IMR-90 (cell line): ENCODE data around the gene RPUSD4. TPM values are rescaled to one million over a fixed set of nuclear protein-coding genes. Genes with fewer than 3 reads are reported as not detected.

ENCODE experiments used
- ATAC-seq: fragments of 200-7000 bp; cut with Tn5 transposase; 2 replicates; pipeline ENCODE4 v1.9.1; 2020; ENCODE audit warnings: low read depth, mild to moderate bottlenecking, moderate library complexity
- BruUV-seq: library from RNA; stranded (reverse); fragments of 400-500 nt; replicated peaks from 2 replicates; lab custom pipeline; 2021; lab: Mats Ljungman, UMichigan
- CTCF ChIA-PET: fragments of 300-600 bp; formaldehyde crosslinking; extraction: SDS; loops from one replicate; lab custom pipeline; 2021; ENCODE audit warnings: antibody characterized with exemption; lab: Yijun Ruan, JAX
- POLR2A ChIA-PET: fragments of 300-600 bp; sonication (Branson Sonifier 250); formaldehyde crosslinking; loops from one replicate; lab custom pipeline; 2022; ENCODE audit warnings: antibody characterized with exemption; ENCODE audit not compliant: unreplicated experiment; lab: Charles Lee
- DNase-seq: peaks from one replicate; pipeline ENCODE4 v3.0.0; 2013
- H2AFZ ChIP-seq: replicated peaks from 2 replicates; pipeline ENCODE3; 2013; ENCODE audit warnings: low read length, mild to moderate bottlenecking; ENCODE audit not compliant: poor library complexity
- H2AK5ac ChIP-seq: 2 replicates; pipeline ENCODE4 v1.6.1; 2013; ENCODE audit warnings: low read depth, low read length, inconsistent platforms
- H2AK9ac ChIP-seq: replicated peaks from 2 replicates; pipeline ENCODE3; 2013; ENCODE audit warnings: mild to moderate bottlenecking, low read depth, low read length, moderate library complexity; ENCODE audit not compliant: poor library complexity
- H2BK120ac ChIP-seq: 2 replicates; pipeline ENCODE4 v1.6.1; 2013; ENCODE audit warnings: low read depth, low read length, inconsistent platforms
- H2BK15ac ChIP-seq: 3 replicates; pipeline ENCODE4 v1.6.1; 2013; ENCODE audit warnings: low read depth, low read length, inconsistent platforms
- H2BK20ac ChIP-seq: 2 replicates; pipeline ENCODE4 v1.6.1; 2013; ENCODE audit warnings: low read depth, mild to moderate bottlenecking, inconsistent platforms, low read length, moderate library complexity
- H2BK5ac ChIP-seq: 2 replicates; pipeline ENCODE4 v1.6.1; 2013; ENCODE audit warnings: mild to moderate bottlenecking, low read depth, low read length, inconsistent platforms; ENCODE audit not compliant: poor library complexity, severe bottlenecking
- H3K14ac ChIP-seq: replicated peaks from 2 replicates; pipeline ENCODE4 v1.6.1; 2013; ENCODE audit warnings: low read depth, low read length, inconsistent platforms
- H3K18ac ChIP-seq: 2 replicates; pipeline ENCODE4 v1.6.1; 2013; ENCODE audit warnings: low read depth, low read length, control low read depth
- H3K23ac ChIP-seq: 2 replicates; pipeline ENCODE4 v1.6.1; 2013; ENCODE audit warnings: low read depth, low read length, inconsistent platforms
- H3K27ac ChIP-seq: 2 replicates; pipeline ENCODE4 v1.5.1; 2013; ENCODE audit warnings: mild to moderate bottlenecking, control low read depth, low read length; ENCODE audit not compliant: insufficient read depth
- H3K27me3 ChIP-seq: 2 replicates; pipeline ENCODE4 v1.6.1; 2013; ENCODE audit warnings: low read length; ENCODE audit not compliant: control insufficient read depth, insufficient read depth
- H3K36me3 ChIP-seq: 2 replicates; pipeline ENCODE4 v1.6.1; 2013; ENCODE audit warnings: low read length, mixed read lengths; ENCODE audit not compliant: control insufficient read depth, insufficient read depth
- H3K4ac ChIP-seq: 2 replicates; pipeline ENCODE4 v1.6.1; 2013; ENCODE audit warnings: low read depth, low read length, inconsistent platforms
- H3K4me1 ChIP-seq: 2 replicates; pipeline ENCODE4 v1.6.1; 2013; ENCODE audit warnings: low read length, mixed read lengths; ENCODE audit not compliant: control insufficient read depth, insufficient read depth
- H3K4me2 ChIP-seq: 2 replicates; pipeline ENCODE4 v1.6.1; 2013; ENCODE audit warnings: low read depth, mild to moderate bottlenecking, control low read depth, low read length, moderate library complexity
- H3K4me3 ChIP-seq: 2 replicates; pipeline ENCODE4 v1.5.1; 2013; ENCODE audit warnings: low read depth, mild to moderate bottlenecking, control low read depth, low read length, moderate library complexity; ENCODE audit not compliant: insufficient read depth
- H3K56ac ChIP-seq: 2 replicates; pipeline ENCODE4 v1.6.1; 2013; ENCODE audit warnings: low read length, inconsistent platforms; ENCODE audit not compliant: insufficient read depth; ENCODE audit errors: extremely low read depth
- H3K79me1 ChIP-seq, 2 experiments: 2 replicates each; pipeline ENCODE4 v1.6.1; 2013; ENCODE audit warnings: low read length in 2 of 2, inconsistent platforms in 1 of 2, low read depth in 1 of 2
- H3K9ac ChIP-seq: 2 replicates; pipeline ENCODE4 v1.6.1; 2013; ENCODE audit warnings: low read depth, low read length, control low read depth
- H3K9me1 ChIP-seq: 2 replicates; pipeline ENCODE4 v1.6.1; 2013; ENCODE audit warnings: low read length, inconsistent platforms; ENCODE audit not compliant: insufficient read depth
- H3K9me3 ChIP-seq: 2 replicates; pipeline ENCODE4 v1.6.1; 2013; ENCODE audit warnings: low read length; ENCODE audit not compliant: control insufficient read depth, insufficient read depth
- H4K20me1 ChIP-seq: 2 replicates; pipeline ENCODE4 v1.6.1; 2013; ENCODE audit warnings: low read length, inconsistent platforms; ENCODE audit not compliant: insufficient read depth
- H4K5ac ChIP-seq: 2 replicates; pipeline ENCODE4 v1.6.1; 2013; ENCODE audit warnings: mild to moderate bottlenecking, low read depth, low read length, control low read depth
- H4K8ac ChIP-seq, 2 experiments: 2 replicates each; pipeline ENCODE4 v1.6.1; 2013; ENCODE audit warnings: low read depth in 2 of 2, low read length in 2 of 2, control low read depth in 1 of 2, inconsistent platforms in 1 of 2
- H4K91ac ChIP-seq: 2 replicates; pipeline ENCODE4 v1.6.1; 2013; ENCODE audit warnings: low read depth, low read length, inconsistent platforms; ENCODE audit not compliant: insufficient read depth
- BHLHE40 ChIP-seq: fragments of 150-350 bp; IDR thresholded peaks from 2 replicates; pipeline ENCODE4 v1.6.1; 2016; ENCODE audit warnings: mild to moderate bottlenecking, low read depth, low read length
- CEBPB ChIP-seq: IDR thresholded peaks from 2 replicates; pipeline ENCODE4 v1.6.1; 2012; ENCODE audit warnings: low read depth, low read length, improper control_type of control experiment
- CHD1 ChIP-seq: IDR thresholded peaks from 2 replicates; pipeline ENCODE4 v1.6.1; 2012; ENCODE audit warnings: low read depth, low read length, improper control_type of control experiment
- FOS ChIP-seq: fragments of 150-350 bp; IDR thresholded peaks from 2 replicates; pipeline ENCODE4 v1.6.1; 2016; ENCODE audit warnings: low read depth, low read length
- MAFK ChIP-seq: IDR thresholded peaks from 2 replicates; pipeline ENCODE4 v1.6.1; 2012; ENCODE audit warnings: low read depth, low read length, improper control_type of control experiment
- MAZ ChIP-seq: IDR thresholded peaks from 2 replicates; pipeline ENCODE4 v1.6.1; 2012; ENCODE audit warnings: low read depth, mild to moderate bottlenecking, low read length, improper control_type of control experiment, moderate library complexity, borderline replicate concordance
- MXI1 ChIP-seq: IDR thresholded peaks from 2 replicates; pipeline ENCODE4 v1.6.1; 2012; ENCODE audit warnings: low read depth, mild to moderate bottlenecking, low read length, moderate library complexity, borderline replicate concordance
- POLR2A ChIP-seq: IDR thresholded peaks from 2 replicates; pipeline ENCODE4 v1.6.1; 2012; ENCODE audit warnings: mild to moderate bottlenecking, low read depth, low read length
- RCOR1 ChIP-seq: IDR thresholded peaks from 2 replicates; pipeline ENCODE4 v1.6.1; 2012; ENCODE audit warnings: mild to moderate bottlenecking, low read length, improper control_type of control experiment; ENCODE audit not compliant: insufficient replicate concordance
- RFX5 ChIP-seq: IDR thresholded peaks from 2 replicates; pipeline ENCODE4 v1.8.0; 2012; ENCODE audit warnings: low read depth, mild to moderate bottlenecking, low read length, moderate library complexity
- WGBS, 2 experiments: methylation state at CpG; one replicate each; pipeline versions ENCODE4 v1.1.5 to v1.1.7; 2013; ENCODE audit warnings: missing lambda C conversion rate in 2 of 2; ENCODE audit not compliant: insufficient read length in 1 of 2; ENCODE audit errors: extremely low coverage in 2 of 2; 5-methylcytosine and 5-hydroxymethylcytosine counted together
- dilution Hi-C: fragments of 300-500 bp; cut with HindIII; formaldehyde crosslinking; loops from one replicate; pipeline ENCODE4 v1.14.3; 2018; ENCODE audit warnings: low sequenced_read_pairs; ENCODE audit not compliant: unreplicated experiment
- in situ Hi-C: fragments of 300-500 bp; cut with MboI; formaldehyde crosslinking; loops from 3 replicates; pipeline ENCODE4 v1.14.3; 2019; ENCODE audit warnings: low sequenced_read_pairs, inconsistent platforms, mixed read lengths
- intact Hi-C: fragments of 100-400 bp; cut with micrococcal nuclease; formaldehyde crosslinking; loops from 2 replicates; pipeline ENCODE4 v1.10.0; 2022
- polyA plus RNA-seq, 3 experiments: library from polyadenylated mRNA; depleted of rRNA; stranded (reverse); fragments of >200 nt; gene quantifications; 2 replicates each; pipeline ENCODE4 v1.2.3, GENCODE V29; 2012; ENCODE audit warnings: low replicate concordance in 1 of 3
- total RNA-seq: library from RNA; depleted of rRNA; stranded (reverse); fragments of >200 nt; gene quantifications from 2 replicates; pipeline ENCODE4 v1.2.3, GENCODE V29; 2012
- TF ChIP-seq, protein P1 (sequence below): fragments of 150-350 bp; IDR thresholded peaks from 2 replicates; pipeline ENCODE4 v1.6.1; 2017; ENCODE audit warnings: mild to moderate bottlenecking, antibody characterized with exemption, low read length, low read depth
- TF ChIP-seq, protein P2 (sequence below): fragments of 150-350 bp; IDR thresholded peaks from 2 replicates; pipeline ENCODE4 v1.6.1; 2016; ENCODE audit warnings: low read depth, mild to moderate bottlenecking, low read length, moderate library complexity, borderline replicate concordance
- TF ChIP-seq, protein P3 (sequence below): conservative IDR thresholded peaks from 2 replicates; pipeline ENCODE4 v1.5.1; 2012; ENCODE audit warnings: mild to moderate bottlenecking, low read depth, low read length, improper control_type of control experiment

RPUSD4 gene
- total and polyA plus RNA-seq, 2 of the 4 experiments (the other 2 are of a cell fraction) = 22.1 to 30.6 TPM

DNA sequence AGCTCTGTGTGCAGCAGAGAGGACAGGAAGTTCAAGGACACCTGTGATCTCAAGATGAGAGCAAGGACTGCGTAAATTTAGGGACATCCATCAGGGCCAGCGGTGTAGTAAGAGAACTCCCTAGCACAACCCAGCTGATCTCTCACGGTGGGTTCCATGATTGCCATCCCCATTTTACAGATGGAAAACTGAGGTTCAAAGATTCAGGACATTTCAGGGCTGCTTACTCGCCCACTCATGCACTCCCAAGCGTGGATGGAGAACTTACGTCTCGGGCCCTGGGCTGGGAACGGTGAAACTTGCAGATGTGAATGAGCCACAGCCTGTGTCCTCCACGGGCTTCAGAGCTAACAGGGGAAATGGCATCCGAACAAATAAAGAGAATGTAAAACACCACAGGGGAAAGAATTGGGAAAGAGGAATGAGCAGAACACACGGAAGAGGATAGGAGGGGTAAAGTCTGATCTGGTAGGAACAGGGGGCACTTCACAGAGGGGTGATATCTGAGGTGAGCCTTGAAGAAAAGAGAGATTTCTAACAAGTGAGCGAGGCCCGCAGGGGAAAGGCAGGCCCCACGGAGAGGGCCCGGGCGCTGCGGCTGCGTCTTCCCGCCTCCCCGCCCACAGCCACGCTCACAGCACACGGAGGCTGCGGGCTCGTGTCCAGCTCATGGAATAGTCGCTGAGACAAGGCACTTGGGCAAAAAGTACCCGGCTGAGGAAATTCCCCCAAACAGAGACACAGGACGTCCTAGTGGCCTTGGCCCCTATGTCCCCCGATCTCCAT is 55.9 kb downstream of the RPUSD4 start:
- ChIA-PET POLR2A (no interaction called here), CTCF (no interaction called here)
- intact Hi-C loops (no loop called here), in situ Hi-C loops (no loop called here), dilution Hi-C loops (no loop called here)
- H2AFZ ChIP-seq = no peak overlapping the region
- H3K36me3 ChIP-seq = no peaks in the 10 kb centered on the region
- no peak overlapping the region for H4K5ac ChIP-seq
- H3K23ac ChIP-seq = no peak overlapping the region
- no TSS peak for BruUV-seq
- no peak overlapping the region for H3K18ac ChIP-seq
- H2BK20ac ChIP-seq = no peak overlapping the region
- H3K4ac ChIP-seq = no peak overlapping the region
- H3K4me2 ChIP-seq = no peak overlapping the region
- no peak for ATAC-seq
- no peak overlapping the region for H4K8ac ChIP-seq
- no peak overlapping the region for H2AK5ac ChIP-seq
- peaks cover 9% of the 10 kb centered on the region for H3K9me3 ChIP-seq
- H3K4me3 ChIP-seq = no peak overlapping the region
- no peak overlapping the region for H2BK120ac ChIP-seq
- H3K14ac ChIP-seq = no peak overlapping the region
- no peaks in the 10 kb centered on the region for H3K79me1 ChIP-seq
- TF ChIP-seq FOS (no peak), POLR2A (no peak), MXI1 (no peak), CHD1 (no peak), RFX5 (no peak), RCOR1 (no peak), CEBPB (no peak), MAFK (no peak), BHLHE40 (no peak), MAZ (no peak)
- TF ChIP-seq, protein P1, sequence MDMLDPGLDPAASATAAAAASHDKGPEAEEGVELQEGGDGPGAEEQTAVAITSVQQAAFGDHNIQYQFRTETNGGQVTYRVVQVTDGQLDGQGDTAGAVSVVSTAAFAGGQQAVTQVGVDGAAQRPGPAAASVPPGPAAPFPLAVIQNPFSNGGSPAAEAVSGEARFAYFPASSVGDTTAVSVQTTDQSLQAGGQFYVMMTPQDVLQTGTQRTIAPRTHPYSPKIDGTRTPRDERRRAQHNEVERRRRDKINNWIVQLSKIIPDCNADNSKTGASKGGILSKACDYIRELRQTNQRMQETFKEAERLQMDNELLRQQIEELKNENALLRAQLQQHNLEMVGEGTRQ = no peak
- TF ChIP-seq, protein P2, sequence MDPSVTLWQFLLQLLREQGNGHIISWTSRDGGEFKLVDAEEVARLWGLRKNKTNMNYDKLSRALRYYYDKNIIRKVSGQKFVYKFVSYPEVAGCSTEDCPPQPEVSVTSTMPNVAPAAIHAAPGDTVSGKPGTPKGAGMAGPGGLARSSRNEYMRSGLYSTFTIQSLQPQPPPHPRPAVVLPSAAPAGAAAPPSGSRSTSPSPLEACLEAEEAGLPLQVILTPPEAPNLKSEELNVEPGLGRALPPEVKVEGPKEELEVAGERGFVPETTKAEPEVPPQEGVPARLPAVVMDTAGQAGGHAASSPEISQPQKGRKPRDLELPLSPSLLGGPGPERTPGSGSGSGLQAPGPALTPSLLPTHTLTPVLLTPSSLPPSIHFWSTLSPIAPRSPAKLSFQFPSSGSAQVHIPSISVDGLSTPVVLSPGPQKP = no peak
- TF ChIP-seq, protein P3, sequence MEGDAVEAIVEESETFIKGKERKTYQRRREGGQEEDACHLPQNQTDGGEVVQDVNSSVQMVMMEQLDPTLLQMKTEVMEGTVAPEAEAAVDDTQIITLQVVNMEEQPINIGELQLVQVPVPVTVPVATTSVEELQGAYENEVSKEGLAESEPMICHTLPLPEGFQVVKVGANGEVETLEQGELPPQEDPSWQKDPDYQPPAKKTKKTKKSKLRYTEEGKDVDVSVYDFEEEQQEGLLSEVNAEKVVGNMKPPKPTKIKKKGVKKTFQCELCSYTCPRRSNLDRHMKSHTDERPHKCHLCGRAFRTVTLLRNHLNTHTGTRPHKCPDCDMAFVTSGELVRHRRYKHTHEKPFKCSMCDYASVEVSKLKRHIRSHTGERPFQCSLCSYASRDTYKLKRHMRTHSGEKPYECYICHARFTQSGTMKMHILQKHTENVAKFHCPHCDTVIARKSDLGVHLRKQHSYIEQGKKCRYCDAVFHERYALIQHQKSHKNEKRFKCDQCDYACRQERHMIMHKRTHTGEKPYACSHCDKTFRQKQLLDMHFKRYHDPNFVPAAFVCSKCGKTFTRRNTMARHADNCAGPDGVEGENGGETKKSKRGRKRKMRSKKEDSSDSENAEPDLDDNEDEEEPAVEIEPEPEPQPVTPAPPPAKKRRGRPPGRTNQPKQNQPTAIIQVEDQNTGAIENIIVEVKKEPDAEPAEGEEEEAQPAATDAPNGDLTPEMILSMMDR = no peak
- 90% methylated on average over 19 of the region's 28 CpGs; no CpG with 5 or more reads in 1 of the 2 experiments for WGBS, 2 experiments
- no peaks in the 10 kb centered on the region; the same call in 1 of the 2 replicates for H4K20me1 ChIP-seq
- H3K9me1 ChIP-seq = peaks cover 2% of the 10 kb centered on the region; the same call in 1 of the 2 replicates
- no peak overlapping the region for H2AK9ac ChIP-seq
- H4K91ac ChIP-seq = no peak overlapping the region
- DNase-seq = no peak
- peaks cover 16% of the 10 kb centered on the region for H3K4me1 ChIP-seq
- peaks cover 44% of the 10 kb centered on the region for H3K27me3 ChIP-seq
- no peak overlapping the region for H3K27ac ChIP-seq
- no peak overlapping the region for H3K56ac ChIP-seq
- no peak overlapping the region for H2BK15ac ChIP-seq
- H3K9ac ChIP-seq = no peak overlapping the region
- H2BK5ac ChIP-seq = no peak overlapping the region
